Renal cortex interstitium (tissue), 11 donors: ENCODE results near the gene TPSG1. TPM values are rescaled to one million over a fixed set of nuclear protein-coding genes. Genes with fewer than 3 reads are reported as not detected.
A peak's percentile ranks its signal among the peaks of the same experiment; 100 is the strongest.
"Not testable (repeated sequence)": the region's sequence is repeated elsewhere in the genome, so short reads cannot be mapped to it uniquely, and the experiment has no call there.

Source experiments
- DNase-seq, 11 donors: peaks; one replicate each; pipeline ENCODE4 v3.0.0-alpha.2; 2013; ENCODE audit warnings: low read depth in 9 of 11, low spot score in 4 of 11; ENCODE audit errors: extremely low read depth in 1 of 11
- polyA plus RNA-seq, 3 donors: library from polyadenylated mRNA; unstranded; fragments of 120-200 nt; gene quantifications; one replicate each; pipeline ENCODE4 v1.2.1, GENCODE V29; 2013; ENCODE audit not compliant: insufficient read length in 3 of 3

The TPSG1 gene
- polyA plus RNA-seq, 3 donors: 1.1 to 1.7 (median 1.1) TPM

DNA sequence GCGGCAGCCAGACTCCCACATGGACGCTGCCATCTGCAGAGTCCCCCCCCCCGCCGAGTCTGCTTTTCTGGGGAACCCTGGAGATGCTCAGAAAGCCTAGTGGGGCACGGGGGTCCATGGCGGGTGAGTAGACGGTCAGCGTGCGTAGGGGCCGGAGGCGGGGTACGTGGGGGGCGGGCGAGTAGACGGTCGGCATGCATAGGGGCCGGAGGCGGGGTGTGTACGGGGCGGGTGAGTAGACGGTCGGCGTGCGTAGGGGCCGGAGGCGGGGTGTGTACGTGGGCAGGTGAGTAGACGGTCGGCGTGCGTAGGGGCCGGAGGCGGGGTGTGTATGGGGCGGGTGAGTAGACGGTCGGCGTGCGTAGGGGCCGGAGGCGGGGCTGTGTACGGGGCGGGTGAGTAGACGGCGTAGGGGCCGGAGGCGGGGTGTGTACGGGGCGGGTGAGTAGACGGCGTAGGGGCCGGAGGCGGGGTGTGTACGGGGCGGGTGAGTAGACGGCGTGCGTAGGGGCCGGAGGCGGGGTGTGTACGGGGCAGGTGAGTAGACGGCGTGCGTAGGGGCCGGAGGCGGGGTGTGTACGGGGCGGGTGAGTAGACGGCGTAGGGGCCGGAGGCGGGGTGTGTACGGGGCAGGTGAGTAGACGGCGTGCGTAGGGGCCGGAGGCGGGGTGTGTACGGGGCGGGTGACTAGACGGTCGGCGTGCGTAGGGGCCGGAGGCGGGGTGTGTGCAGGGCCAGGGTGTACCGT is 39.4 kb downstream of the TPSG1 start:
- not testable (repeated sequence) for DNase-seq

DNA sequence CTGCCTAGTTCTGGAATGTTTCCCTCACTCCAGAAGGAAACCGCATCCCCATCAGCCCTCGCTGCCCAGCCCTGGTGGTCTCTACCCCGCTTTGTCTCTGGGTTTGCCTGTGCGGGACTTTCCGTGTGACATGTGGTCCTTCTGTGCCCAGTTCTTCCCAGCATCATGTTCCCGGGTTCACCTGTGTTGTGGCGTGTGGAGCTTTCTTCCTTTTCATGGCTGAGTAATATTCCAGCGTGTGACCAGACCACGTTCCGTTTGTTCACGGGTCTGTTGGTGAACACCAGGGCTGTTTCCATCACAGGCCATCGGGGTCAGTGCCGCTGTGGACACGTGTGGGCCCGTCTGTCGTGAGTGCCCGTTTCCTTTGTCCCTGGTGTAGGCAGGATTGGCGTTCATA is 40.1 kb downstream of the TPSG1 start:
- no peak for DNase-seq

DNA sequence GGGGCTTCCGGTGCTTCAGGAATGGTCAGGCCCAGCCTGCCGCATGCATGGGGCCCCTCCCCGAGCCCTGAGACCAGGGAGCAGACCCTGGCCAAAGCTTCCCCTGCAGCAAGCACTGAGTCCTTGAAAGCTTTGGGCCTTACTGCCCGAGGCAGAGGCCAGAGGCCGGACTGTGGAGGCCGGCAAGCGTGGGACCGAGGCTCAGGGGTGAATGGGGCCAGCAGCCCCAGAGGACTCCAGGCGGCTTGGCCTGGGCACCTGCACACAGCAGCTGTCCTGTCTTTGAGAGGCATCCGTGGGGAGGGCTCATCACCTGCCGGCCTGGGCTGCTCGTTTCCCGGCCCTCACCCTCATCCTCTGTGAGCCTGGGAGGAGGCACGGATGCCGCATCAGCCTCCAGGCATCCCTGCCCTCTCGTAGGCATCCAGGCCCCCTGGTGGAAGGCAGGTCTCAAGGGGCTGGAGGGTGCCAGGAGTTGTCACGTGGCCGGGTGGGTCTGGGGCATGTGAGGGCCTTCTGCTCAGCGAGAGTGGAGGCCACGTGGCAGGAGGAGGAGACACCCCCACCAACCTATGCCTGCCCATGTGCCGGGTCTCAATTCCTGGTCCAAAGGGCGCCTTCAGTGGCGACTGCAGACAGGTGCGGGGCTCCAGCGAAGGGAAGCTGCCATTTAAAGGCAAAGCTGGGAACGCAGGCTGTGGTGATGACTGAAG is 40.8 kb downstream of the TPSG1 start:
- DNase-seq: no peak

GRCh38 chr16:1182950-1183907 is 41.8 kb downstream of the TPSG1 start:
- peak in 3 of 11 donors; percentile 66 to 83 (median 74) for DNase-seq

GRCh38 chr16:1182316-1182671 is 42.8 kb downstream of the TPSG1 start:
- DNase-seq: peak in 8 of 11 donors; percentile 66 to 88 (median 75)

GRCh38 chr16:1181404-1182315 is 43.4 kb downstream of the TPSG1 start:
- no peak for DNase-seq

- DNase-seq: no peak
Observed at GRCh38 chr16:1180549-1181403, 44.3 kb downstream of the TPSG1 start.

- no peak for DNase-seq
Observed at GRCh38 chr16:1178295-1178910, 46.7 kb downstream of the TPSG1 start.

- DNase-seq: no peak
Observed at GRCh38 chr16:1177750-1178149, 47.3 kb downstream of the TPSG1 start.

DNA sequence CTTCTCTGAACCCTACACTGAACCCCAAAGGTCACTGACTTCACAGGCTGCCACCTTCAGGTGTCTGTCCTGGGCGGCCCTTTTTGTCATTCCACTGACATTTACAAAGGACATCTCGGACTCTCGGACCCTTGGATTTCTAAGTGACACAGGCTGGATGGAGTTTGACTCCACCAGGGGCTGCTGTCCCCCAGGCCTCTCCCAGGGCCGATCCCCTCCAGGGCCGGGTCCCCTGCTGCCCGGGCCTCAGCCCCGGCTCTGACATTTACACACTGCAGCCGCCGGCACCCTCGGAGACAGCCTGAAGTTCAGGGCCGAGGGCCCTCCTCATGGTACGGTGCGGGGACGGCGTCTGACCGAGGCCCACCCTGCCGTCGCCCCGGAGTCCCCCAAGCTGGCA is 48.0 kb downstream of the TPSG1 start:
- DNase-seq: no peak

DNA sequence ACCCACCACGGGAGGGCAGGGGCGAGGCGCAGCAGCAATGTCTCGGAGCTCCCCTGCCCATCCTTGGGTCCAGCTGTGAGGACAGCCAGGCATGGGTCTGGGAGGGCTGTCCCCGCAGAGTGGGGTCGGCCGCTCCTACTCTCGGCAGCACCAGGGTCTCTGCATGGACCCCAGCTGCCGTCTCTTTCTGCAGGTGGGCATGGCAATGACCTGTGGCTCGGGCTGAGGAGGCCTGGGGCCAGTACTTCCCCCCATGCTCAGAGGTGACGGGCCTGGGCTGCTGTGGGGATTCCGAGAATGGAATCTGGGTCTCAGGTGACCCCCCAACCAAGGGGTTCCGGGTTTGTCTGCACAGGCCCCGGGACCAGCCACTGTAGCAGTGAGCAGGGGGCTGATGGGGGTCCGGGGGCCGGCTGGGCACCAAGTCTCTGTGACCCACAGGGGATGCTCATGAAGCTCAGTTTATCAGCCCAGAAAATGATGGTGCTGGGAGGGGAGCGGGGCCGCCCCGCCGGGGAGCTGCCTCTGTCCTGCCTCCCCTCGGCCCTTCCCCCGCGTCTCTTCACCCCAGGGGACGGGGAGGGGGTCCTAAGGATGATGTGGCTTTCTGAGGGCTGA is 48.7 kb downstream of the TPSG1 start:
- DNase-seq: no peak

- no peak for DNase-seq
Observed at GRCh38 chr16:1175566-1176279, 49.3 kb downstream of the TPSG1 start.

DNA sequence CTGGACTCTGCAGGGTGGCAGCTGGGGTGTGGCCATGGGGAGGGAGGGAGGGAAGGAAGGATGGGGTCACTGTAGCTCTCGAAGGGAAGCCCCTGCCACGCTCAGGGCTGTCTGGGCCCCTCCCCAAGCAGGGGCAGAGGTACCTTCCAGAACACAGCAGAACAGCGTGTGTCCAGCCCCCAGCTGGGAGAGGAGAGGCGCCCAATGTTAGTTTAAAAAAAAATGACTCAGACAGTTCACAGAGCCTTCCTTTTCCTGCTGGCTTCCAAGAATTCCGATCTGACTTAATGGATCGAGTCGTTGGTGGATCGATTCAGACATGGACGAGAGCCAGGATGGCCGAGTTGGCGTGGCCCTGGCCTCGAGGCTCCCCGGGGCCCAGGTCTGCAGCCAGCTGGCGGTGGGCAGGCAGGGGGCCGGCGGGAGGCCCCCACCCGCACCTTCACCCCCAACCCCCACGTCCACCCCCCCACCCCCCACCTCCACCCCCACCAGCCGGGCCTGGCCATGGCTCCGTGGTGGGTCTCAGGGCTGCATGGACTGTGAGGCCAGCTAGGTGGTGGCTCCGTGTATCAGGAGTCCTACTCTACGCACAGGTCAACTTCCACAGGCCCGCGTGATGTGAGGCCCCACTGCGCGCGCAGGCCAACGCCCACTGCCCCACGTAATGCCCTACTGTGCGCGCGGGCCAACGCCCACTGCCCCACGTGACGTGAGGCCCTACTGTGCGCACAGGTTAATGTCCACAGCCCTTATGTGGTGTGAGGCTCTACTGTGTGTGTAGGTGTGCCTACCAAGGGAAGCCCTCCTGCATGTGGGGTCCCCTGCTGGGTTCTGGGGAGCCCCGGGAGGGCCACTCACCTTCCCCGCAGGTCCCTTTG is 50.4 kb downstream of the TPSG1 start:
- no peak for DNase-seq

DNA sequence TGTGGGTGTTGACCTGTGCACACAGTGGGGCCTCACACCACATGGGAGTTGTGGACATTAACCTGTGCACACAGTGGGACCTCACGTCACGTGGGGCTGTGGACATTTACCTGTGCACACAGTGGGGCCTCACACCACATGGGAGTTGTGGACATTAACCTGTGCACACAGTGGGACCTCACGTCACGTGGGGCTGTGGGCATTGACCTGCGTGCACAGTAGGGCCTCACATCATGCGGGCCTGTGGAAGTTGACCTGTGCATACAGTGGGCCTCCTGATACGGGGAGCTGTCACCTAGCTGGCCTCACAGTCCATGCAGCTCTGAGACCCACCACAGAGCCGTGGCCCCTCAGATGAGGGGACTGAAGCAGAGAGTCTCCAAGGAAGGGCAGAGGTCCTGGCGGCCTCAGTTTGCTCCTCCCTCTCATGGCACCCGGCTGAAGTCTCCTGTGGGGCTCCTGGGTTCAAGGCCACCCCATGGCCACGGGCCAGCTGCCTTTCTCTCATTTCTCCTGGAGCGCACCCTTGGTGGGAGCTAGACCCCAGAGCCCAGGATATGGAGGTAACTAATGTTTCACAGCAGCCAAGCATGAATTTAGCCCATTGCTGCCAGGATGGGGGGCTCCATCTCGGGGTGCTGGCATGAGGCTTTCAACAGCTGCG is 51.1 kb downstream of the TPSG1 start:
- no peak for DNase-seq

DNA sequence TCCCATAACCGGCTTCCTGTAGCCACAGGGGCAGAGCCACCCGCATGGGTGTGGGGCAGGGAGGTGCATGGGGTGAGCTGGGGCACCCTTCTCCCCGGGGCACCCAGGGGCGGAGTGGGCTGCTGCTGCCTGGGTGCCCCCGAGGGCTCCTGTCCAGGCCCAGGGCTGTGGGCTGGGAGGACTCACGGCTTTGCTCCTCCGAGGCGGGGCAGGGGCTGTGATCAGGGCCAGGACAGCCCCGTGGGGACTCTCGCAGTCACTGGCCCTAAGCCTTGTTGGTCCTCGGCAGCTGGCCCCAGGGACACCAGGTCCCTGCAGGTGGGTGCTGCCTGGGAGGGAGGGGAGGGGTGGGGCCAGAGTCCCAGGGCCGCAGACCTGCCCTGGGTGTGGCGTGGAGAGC is 52.4 kb downstream of the TPSG1 start:
- DNase-seq: no peak
